H1 (cell line): ENCODE results near the gene UQCC3. TPM values are rescaled to one million over a fixed set of nuclear protein-coding genes. Genes with fewer than 3 reads are reported as not detected.

Experiments
- CTCF ChIA-PET: fragments of 300-600 bp; sonication (Branson Sonifier 250); formaldehyde crosslinking; loops from one replicate; lab custom pipeline; 2021; ENCODE audit not compliant: partially characterized antibody; lab: Charles Lee
- POLR2A ChIA-PET: fragments of 300-600 bp; sonication (Branson Sonifier 250); formaldehyde crosslinking; loops from one replicate; lab custom pipeline; 2021; ENCODE audit warnings: inconsistent platforms; ENCODE audit not compliant: partially characterized antibody; lab: Charles Lee
- DNase-seq, 2 experiments: peaks; one replicate each; pipeline versions ENCODE4 v3.0.0 to v3.0.0-alpha.2; 2010 to 2022; ENCODE audit warnings: low spot score in 2 of 2, low read depth in 1 of 2, mixed read lengths in 1 of 2
- FAIRE-seq: peaks from 2 replicates; lab custom pipeline; 2011; peaks lifted over from hg19 to GRCh38; lab: Jason Lieb, UNC
- H2AFZ ChIP-seq: 2 replicates; pipeline ENCODE4 v1.8.1; 2012; ENCODE audit warnings: low read length, inconsistent platforms
- H2AK5ac ChIP-seq: 2 replicates; pipeline ENCODE4 v1.6.1; 2013; ENCODE audit warnings: low read depth, low read length
- H2BK120ac ChIP-seq: replicated peaks from 2 replicates; pipeline ENCODE3; 2013; ENCODE audit warnings: low read depth, low read length, inconsistent platforms
- H2BK12ac ChIP-seq: 2 replicates; pipeline ENCODE4 v1.6.1; 2013; ENCODE audit warnings: low read depth, low read length
- H2BK15ac ChIP-seq: 2 replicates; pipeline ENCODE4 v1.6.1; 2013; ENCODE audit warnings: low read length
- H2BK20ac ChIP-seq: 2 replicates; pipeline ENCODE4 v1.6.1; 2013; ENCODE audit warnings: low read length
- H2BK5ac ChIP-seq: 2 replicates; pipeline ENCODE4 v1.6.1; 2013; ENCODE audit warnings: low read depth, low read length
- H3K14ac ChIP-seq: 2 replicates; pipeline ENCODE4 v1.6.1; 2013; ENCODE audit warnings: inconsistent platforms; ENCODE audit not compliant: insufficient read length
- H3K18ac ChIP-seq: 2 replicates; pipeline ENCODE4 v1.6.1; 2013; ENCODE audit warnings: low read length; ENCODE audit errors: extremely low read depth
- H3K23ac ChIP-seq: 2 replicates; pipeline ENCODE4 v1.6.1; 2013; ENCODE audit warnings: inconsistent platforms; ENCODE audit not compliant: insufficient read length
- H3K23me2 ChIP-seq: 2 replicates; pipeline ENCODE4 v1.6.1; 2013; ENCODE audit warnings: low read depth, low read length
- H3K27ac ChIP-seq: 2 replicates; pipeline ENCODE4 v1.6.1; 2011; ENCODE audit warnings: low read depth, low read length, inconsistent platforms
- H3K27me3 ChIP-seq, 4 experiments: replicated peaks in 1 of 4; 1 replicate in 1 of 4; 2 replicates in 3 of 4; pipeline versions ENCODE4 v1.6.1 to v1.8.1; 2011 to 2013; ENCODE audit warnings: low read length in 3 of 4, mild to moderate bottlenecking in 3 of 4, inconsistent platforms in 2 of 4, mixed read lengths in 2 of 4, moderate library complexity in 1 of 4; ENCODE audit not compliant: control insufficient read depth in 3 of 4, insufficient read depth in 3 of 4; ENCODE audit errors: extremely low read depth in 1 of 4
- H3K36me3 ChIP-seq, 4 experiments: 2 replicates each; pipeline versions ENCODE4 v1.6.1 to v1.8.1; 2011 to 2013; ENCODE audit warnings: mild to moderate bottlenecking in 4 of 4, low read length in 3 of 4, moderate library complexity in 2 of 4, control low read depth in 1 of 4, inconsistent platforms in 1 of 4; ENCODE audit not compliant: insufficient read depth in 4 of 4, control insufficient read depth in 2 of 4
- H3K4ac ChIP-seq: replicated peaks from 2 replicates; pipeline ENCODE3; 2013; ENCODE audit warnings: low read length, low read depth, mixed read lengths, inconsistent platforms; ENCODE audit not compliant: insufficient read length
- H3K4me1 ChIP-seq, 4 experiments: replicated peaks in 1 of 4; 1 replicate in 1 of 4; 2 replicates in 3 of 4; pipeline versions ENCODE4 v1.6.1 to v1.8.1; 2011 to 2013; ENCODE audit warnings: low read length in 3 of 4, inconsistent platforms in 2 of 4, mixed read lengths in 1 of 4; ENCODE audit not compliant: insufficient read depth in 4 of 4, control insufficient read depth in 3 of 4
- H3K4me2 ChIP-seq, 2 experiments: 2 replicates each; pipeline versions ENCODE4 v1.6.1 to v1.8.1; 2011 to 2013; ENCODE audit warnings: low read depth in 2 of 2, low read length in 2 of 2, control low read depth in 1 of 2, inconsistent platforms in 1 of 2, mild to moderate bottlenecking in 1 of 2; ENCODE audit not compliant: insufficient read depth in 1 of 2
- H3K4me3 ChIP-seq, 4 experiments: fragments of 200-600, 300-600 bp in 1 of 4; sonication (generic), shearing (Covaris generic), sonication (Bioruptor Twin) in 1 of 4; 2 replicates each; pipeline versions ENCODE4 v1.5.1 to v1.8.1; 2011 to 2016; ENCODE audit warnings: low read length in 4 of 4, low read depth in 3 of 4, control low read depth in 2 of 4, inconsistent platforms in 2 of 4, mild to moderate bottlenecking in 2 of 4, mixed read lengths in 1 of 4, moderate library complexity in 1 of 4; ENCODE audit not compliant: insufficient read depth in 2 of 4; ENCODE audit errors: extremely low read depth in 1 of 4
- H3K56ac ChIP-seq: replicated peaks from 2 replicates; pipeline ENCODE3; 2013; ENCODE audit warnings: low read depth, mild to moderate bottlenecking, mixed read lengths, low read length, inconsistent platforms; ENCODE audit not compliant: insufficient read length
- H3K79me1 ChIP-seq: 2 replicates; pipeline ENCODE4 v1.6.1; 2013; ENCODE audit warnings: low read depth, low read length, control low read depth
- H3K79me2 ChIP-seq, 2 experiments: 2 replicates each; pipeline versions ENCODE4 v1.6.1 to v1.8.1; 2012 to 2013; ENCODE audit warnings: low read length in 2 of 2, mild to moderate bottlenecking in 2 of 2, inconsistent platforms in 1 of 2; ENCODE audit not compliant: insufficient read depth in 2 of 2, control insufficient read depth in 1 of 2
- H3K9ac ChIP-seq, 4 experiments: replicated peaks in 1 of 4; 1 replicate in 1 of 4; 2 replicates in 3 of 4; pipeline versions ENCODE4 v1.6.1 to v1.8.1; 2011 to 2013; ENCODE audit warnings: low read depth in 3 of 4, low read length in 3 of 4, control low read depth in 2 of 4, mild to moderate bottlenecking in 2 of 4, moderate library complexity in 2 of 4, inconsistent platforms in 1 of 4; ENCODE audit errors: extremely low read depth in 1 of 4
- H3K9me3 ChIP-seq, 2 experiments: 2 replicates each; pipeline versions ENCODE4 v1.6.1 to v1.8.1; 2012 to 2013; ENCODE audit warnings: mild to moderate bottlenecking in 2 of 2, moderate library complexity in 2 of 2, control low read depth in 1 of 2, inconsistent platforms in 1 of 2, low read depth in 1 of 2, low read length in 1 of 2, mixed read lengths in 1 of 2; ENCODE audit not compliant: insufficient read depth in 2 of 2
- H4K20me1 ChIP-seq, 2 experiments: replicated peaks in 1 of 2; 2 replicates each; pipeline versions ENCODE3 to v1.8.1; 2011 to 2013; ENCODE audit warnings: inconsistent platforms in 2 of 2, low read length in 2 of 2, mild to moderate bottlenecking in 1 of 2; ENCODE audit not compliant: insufficient read depth in 2 of 2, control insufficient read depth in 1 of 2
- H4K5ac ChIP-seq: 2 replicates; pipeline ENCODE4 v1.6.1; 2013; ENCODE audit warnings: low read length, low read depth, mixed read lengths, inconsistent platforms; ENCODE audit not compliant: insufficient read length
- H4K8ac ChIP-seq: 2 replicates; pipeline ENCODE4 v1.8.0; 2013; ENCODE audit warnings: mild to moderate bottlenecking, moderate library complexity, low read length, inconsistent platforms; ENCODE audit not compliant: insufficient read depth; ENCODE audit errors: extremely low read depth
- H4K91ac ChIP-seq: replicated peaks from 2 replicates; pipeline ENCODE3; 2013; ENCODE audit warnings: low read length, mixed read lengths, inconsistent platforms; ENCODE audit not compliant: insufficient read length
- WGBS, 2 experiments: shearing (Covaris generic) in 1 of 2; methylation state at CpG; one replicate each; pipeline versions ENCODE4 v1.1.6 to v1.1.7; 2013 to 2015; ENCODE audit warnings: low lambda C conversion rate in 2 of 2, mixed read lengths in 2 of 2, inconsistent platforms in 1 of 2, low coverage in 1 of 2, missing lambda C conversion rate in 1 of 2; ENCODE audit not compliant: insufficient replicate concordance in 2 of 2, insufficient coverage in 1 of 2, insufficient read length in 1 of 2; ENCODE audit errors: extremely low coverage in 1 of 2, missing lambda C conversion rate in 1 of 2; 5-methylcytosine and 5-hydroxymethylcytosine counted together
- polyA plus RNA-seq, 7 experiments: library from polyadenylated mRNA; depleted of rRNA in 3 of 7; stranded (reverse) in 5 of 7; unstranded in 2 of 7; fragments of >200 nt in 5 of 7; fragments of 200-250 nt in 2 of 7; gene quantifications; 1 replicate in 5 of 7; 2 replicates in 1 of 7; 4 replicates in 1 of 7; pipeline versions ENCODE4 v1.2.1 to v1.2.3, GENCODE V29; 2011 to 2013; ENCODE audit warnings: missing spikeins in 2 of 7, mixed read lengths in 2 of 7
- total RNA-seq: library from RNA; stranded (reverse); fragmentation: NEBNext Ultra II Directional; extraction: Animal tissue kit (Norgen Biotek cat#: 25700); gene quantifications from 2 replicates; pipeline ENCODE4 v1.2.1, GENCODE V29; 2021

UQCC3 gene
- total and polyA plus RNA-seq, 2 of the 8 experiments (the other 6 are each of a cell fraction or from before 2014, with no cell fraction given), result 14.2 to 15.7 TPM

GRCh38 chr11:62709247-62710000 is 38.0 kb downstream of the UQCC3 start:
- H3K56ac ChIP-seq, result peak overlapping the region; percentile 87
- no peak overlapping the region for H2BK15ac ChIP-seq
- FAIRE-seq (peak; percentile 66), DNase-seq (peak; percentile 93 to 95)
- peak overlapping the region; percentile 61 to 92 (median 90) for H3K9ac ChIP-seq
- H2AK5ac ChIP-seq, result peak overlapping the region; percentile 14; the same call in 1 of the 2 replicates
- H2BK12ac ChIP-seq, result peak overlapping the region; percentile 85; the same call in 1 of the 2 replicates
- H3K9me3 ChIP-seq, result no peaks in the 10 kb centered on the region
- H2BK5ac ChIP-seq, result peak overlapping the region; percentile 96
- H4K5ac ChIP-seq, result peak overlapping the region; percentile 92
- H3K36me3 ChIP-seq, result peaks cover 15 to 38% (median 20%) of the 10 kb centered on the region in 4 experiments
- H4K20me1 ChIP-seq, result no peaks in the 10 kb centered on the region
- no peak overlapping the region for H3K4ac ChIP-seq
- no peak overlapping the region for H3K14ac ChIP-seq
- H3K27ac ChIP-seq, result peak overlapping the region; percentile 95
- H3K4me3 ChIP-seq, result peak overlapping the region; percentile 68 to 89 (median 84)
- peak overlapping the region; percentile 99 for H3K4me2 ChIP-seq
- no peaks in the 10 kb centered on the region; the same call in 1 of the 2 replicates for H3K79me1 ChIP-seq
- ChIA-PET CTCF (interaction anchor here (0.6 to 2.6 kb wide), 7 partner anchors 13 to 59 kb away, joined by 3 to 9 read pairs (median 3); partner anchors contain the start of gene ZBTB3), POLR2A (interaction anchor here (0.6 to 61.4 kb wide), 31 partner anchors 9 to 171 kb away, joined by 3 to 2041 read pairs (median 8); partner anchors contain the start of genes B3GAT3, C11orf98, CSKMT and EEF1G)
- H4K8ac ChIP-seq, result peak overlapping the region; percentile 100; the same call in 1 of the 2 replicates
- peaks cover 7 to 39% (median 20%) of the 10 kb centered on the region in 4 experiments for H3K4me1 ChIP-seq
- peak overlapping the region; percentile 44 for H2BK120ac ChIP-seq
- H2AFZ ChIP-seq, result peak overlapping the region; percentile 45; the same call in 1 of the 2 replicates
- peak overlapping the region; percentile 96 for H4K91ac ChIP-seq
- no peak overlapping the region for H3K23ac ChIP-seq
- H3K23me2 ChIP-seq, result peaks cover 22% of the 10 kb centered on the region
- H3K18ac ChIP-seq, result peak overlapping the region; percentile 60
- H3K27me3 ChIP-seq, result no peaks in the 10 kb centered on the region
- H2BK20ac ChIP-seq, result no peak overlapping the region
- 3% methylated on average over 44 of the region's 47 CpGs; no CpG with 5 or more reads in 1 of the 2 experiments for WGBS, 2 experiments
- peaks cover 0 to 10% of the 10 kb centered on the region in 2 experiments; a peak in 1 of 4 replicates for H3K79me2 ChIP-seq
